Stimulated activated CD4-positive, alpha-beta T cell treated with anti-CD3 and anti-CD28 coated beads, Interleukin-12 subunit alpha, Interleukin-12 subunit beta, amount 100 ng/mL, for 4 hours (primary cell): ENCODE measurements around the gene ZFYVE21.

Source experiments
- DNase-seq: peaks from one replicate; pipeline ENCODE4 v3.0.0-alpha.2; 2020

The ZFYVE21 gene

DNA sequence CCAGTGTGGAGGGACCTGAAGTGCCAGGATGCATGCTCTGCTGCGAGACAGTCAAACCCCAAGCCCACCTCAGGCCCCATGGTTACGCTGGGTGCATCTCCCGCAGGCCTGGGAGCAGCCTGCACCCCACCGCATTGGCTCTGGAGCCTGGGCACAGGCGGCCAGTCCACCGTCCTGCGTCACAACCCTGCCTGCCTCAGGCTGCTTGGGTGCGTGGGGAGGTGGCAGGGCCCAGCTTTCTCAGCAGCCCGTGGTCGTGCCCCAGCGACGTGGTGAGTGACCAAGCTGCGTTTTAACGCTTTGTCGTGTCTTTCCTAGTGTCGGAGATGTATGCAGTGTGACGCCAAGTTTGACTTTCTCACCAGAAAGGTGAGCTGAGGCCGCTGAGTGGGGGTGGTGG is 10.9 kb downstream of the ZFYVE21 start:
- no peak for DNase-seq

DNA sequence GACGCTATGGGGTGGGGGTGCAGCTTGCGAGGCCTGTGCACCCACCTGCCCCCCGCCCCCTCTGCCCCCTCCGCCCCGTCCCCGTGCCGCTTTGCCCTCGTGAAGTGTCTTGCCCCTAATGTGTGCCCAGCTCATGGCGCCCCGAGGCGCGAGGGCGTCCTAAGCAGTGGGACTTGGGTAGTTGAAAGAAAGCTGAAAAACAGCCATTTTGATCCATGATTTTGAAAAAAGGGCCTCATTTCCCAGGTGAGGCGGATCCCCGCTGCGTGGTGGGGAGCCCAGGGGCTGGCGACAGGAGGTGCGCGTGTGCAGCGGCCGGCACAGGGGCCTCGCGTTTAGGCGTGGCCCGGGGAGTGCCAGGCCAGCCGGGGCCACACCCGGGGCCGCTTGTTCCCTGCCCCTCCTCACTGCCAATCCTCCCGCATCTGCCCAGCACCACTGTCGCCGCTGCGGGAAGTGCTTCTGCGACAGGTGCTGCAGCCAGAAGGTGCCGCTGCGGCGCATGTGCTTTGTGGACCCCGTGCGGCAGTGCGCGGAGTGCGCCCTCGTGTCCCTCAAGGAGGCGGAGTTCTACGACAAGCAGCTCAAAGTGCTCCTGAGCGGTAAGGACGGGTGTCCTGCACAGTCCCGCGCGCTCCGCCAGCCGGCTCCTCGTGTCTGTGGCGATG is 11.8 kb downstream of the ZFYVE21 start:
- no peak for DNase-seq

DNA sequence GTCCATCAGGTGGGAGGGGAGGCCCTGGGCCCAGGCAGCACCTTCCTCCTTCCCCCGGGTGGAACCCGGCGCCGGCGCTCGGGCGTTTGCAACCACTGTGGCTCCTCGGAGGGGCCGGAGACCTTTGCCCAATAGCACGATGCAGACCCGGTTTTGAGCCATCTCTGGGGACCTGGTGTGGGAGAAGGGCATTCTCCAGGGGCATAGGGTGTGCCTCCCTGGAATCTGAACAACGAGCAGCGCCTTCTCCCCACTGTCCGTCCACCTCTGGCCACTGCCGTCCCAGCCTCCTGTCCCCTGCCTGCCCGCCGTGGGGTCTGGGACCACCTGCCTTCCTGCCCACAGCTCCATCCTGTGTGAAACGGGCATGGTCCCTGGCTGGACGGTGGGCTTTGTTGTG is 12.5 kb downstream of the ZFYVE21 start:
- no peak for DNase-seq

DNA sequence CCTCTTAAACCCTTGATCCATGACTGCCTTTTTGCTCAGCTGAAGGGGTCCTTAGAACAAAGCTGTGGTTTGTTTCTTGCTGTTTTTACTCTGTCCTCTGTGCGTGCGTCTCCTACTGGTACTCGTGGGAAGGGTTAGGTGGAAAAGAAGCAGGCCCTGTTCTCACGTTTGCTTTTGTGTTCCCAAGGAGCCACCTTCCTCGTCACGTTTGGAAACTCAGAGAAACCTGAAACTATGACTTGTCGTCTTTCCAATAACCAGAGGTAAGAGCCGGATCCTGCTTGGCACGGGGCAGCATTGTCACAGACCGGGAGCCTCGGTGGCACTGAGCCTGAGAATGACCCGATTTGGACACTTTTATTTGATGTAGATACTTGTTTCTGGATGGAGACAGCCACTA is 13.1 kb downstream of the ZFYVE21 start:
- DNase-seq = no peak

DNA sequence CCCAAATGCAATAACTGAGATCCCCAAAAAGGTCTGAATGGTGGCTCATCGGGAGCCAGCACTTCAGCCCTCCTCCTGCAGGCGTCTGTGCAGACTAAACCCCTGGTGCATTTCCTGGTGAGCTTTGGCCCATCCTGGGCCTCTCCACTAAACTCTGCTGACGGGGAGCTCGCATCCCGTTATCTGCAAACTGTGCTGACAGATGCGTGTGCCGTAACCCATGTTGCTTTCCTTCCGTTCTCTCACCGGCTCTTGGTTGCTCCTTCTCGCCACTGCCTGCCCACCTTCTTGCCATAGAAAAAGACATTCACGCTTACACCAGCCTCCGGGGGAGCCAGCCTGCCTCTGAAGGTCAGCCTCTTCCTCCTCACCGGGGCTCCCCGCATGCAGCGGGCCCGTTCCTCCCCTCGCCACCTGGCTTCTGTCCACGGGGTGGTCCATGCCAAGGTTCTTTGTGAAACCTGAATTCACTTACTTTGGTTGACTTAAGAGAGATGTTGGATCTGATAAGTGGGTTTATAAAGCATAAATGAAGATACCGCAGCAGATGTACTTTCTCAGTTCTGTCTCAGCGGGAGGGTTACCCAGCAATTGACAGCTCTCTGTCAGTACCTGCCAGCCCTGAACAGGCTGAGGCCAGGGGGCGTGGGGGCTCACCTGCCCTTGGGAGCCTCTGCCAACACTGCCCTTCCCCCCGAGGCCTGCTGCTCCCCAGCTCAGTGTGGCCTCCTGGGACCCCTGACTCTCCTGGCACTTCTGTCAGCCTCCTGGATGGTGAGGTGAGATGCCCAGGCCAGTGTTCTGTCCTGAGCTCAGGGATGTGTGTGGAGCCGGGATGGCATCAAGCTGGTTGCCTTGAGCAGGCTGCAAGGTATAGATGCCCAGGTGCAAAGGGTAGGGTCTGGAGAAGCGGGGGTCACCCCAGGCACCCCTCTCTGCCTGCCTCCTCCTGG is 14.2 kb downstream of the ZFYVE21 start:
- no peak for DNase-seq

DNA sequence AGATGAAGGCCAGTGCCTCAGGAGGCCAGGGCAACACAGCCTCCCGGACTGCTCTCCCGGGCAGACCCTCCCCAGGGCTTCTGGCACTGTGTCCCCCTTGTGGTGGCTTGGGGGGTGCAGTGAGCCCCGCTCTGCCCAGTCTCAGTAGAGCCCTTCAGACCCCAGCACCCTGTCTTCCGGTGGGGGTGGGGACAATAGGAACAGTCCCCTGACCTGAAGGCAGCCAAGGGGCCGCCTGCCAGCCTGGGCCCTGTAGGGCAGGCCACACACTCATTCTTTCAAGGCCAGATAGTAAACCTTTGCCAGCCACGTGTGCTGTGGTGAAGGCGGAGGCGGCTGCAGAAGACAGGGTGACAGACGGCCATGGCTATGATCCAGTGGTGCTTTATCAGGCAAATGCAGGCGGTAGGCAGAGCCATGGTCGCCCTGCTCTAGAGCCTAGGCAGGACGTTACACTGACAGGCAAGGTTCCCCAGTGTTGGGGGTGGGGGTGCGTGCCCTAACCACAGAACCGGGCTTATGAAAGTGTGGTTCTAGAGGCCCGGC is 15.0 kb downstream of the ZFYVE21 start:
- DNase-seq = no peak

DNA sequence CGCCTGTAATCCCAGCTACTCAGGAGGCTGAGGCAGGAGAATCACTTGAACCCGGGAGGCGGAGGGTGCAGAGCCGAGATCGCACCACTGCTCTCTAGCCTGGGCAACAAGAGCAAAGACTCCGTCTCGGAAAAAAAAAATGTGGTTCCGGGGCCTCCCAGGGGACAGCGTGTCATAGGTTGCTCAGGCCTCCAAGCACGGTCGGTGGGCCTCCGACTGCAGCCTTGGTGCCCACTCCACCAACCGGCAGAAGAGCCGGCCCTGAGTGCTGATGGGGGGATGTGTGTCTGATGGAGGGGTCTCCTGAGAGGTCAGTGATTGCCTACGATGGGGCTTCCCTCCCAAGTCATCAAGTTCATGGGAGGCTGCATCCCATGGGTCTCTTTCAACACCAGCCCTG is 15.9 kb downstream of the ZFYVE21 start:
- no peak for DNase-seq

DNA sequence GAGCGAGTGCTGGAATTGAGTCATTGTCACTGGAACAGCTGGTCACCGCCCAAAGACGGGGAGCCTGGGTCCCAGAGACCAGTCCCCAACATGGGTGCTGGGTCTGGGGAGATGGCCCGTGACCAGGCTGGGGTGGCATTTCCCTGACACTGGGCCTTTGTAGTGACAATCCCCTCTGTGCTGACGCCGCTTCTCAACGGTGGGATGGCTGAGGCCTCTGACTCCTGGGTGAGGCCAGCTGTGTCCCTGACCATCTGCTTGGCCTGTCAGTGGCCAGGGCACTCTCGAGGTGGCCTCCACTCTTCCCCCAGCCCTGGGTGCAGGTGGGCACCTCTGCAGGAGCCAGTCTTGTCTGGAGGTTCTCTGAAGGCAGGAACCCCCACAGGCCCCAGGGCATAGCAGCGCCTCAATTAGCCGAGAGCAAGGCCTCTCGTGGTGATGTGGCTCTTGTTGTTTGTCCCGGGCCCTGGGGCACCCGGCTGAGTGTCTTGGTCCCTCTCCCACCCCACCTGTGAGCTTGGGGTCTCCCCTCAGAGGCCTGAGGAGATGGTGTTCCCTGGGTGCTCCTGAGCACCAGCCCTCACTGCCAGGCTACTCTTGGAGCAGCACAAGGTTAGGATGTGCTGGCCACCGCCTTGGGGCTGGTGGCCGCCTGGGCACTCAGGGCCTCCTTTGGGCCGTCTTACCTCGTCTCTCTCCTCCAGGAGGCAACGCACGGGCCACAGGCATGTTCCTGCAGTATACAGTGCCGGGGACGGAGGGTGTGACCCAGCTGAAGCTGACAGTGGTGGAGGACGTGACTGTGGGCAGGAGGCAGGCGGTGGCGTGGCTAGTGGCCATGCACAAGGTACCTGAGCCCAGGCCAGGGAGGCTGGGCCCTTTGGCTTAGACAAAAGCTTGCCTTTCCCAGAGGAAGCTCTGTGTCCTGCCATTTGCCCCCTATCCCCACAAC is 16.6 kb downstream of the ZFYVE21 start:
- no peak for DNase-seq

DNA sequence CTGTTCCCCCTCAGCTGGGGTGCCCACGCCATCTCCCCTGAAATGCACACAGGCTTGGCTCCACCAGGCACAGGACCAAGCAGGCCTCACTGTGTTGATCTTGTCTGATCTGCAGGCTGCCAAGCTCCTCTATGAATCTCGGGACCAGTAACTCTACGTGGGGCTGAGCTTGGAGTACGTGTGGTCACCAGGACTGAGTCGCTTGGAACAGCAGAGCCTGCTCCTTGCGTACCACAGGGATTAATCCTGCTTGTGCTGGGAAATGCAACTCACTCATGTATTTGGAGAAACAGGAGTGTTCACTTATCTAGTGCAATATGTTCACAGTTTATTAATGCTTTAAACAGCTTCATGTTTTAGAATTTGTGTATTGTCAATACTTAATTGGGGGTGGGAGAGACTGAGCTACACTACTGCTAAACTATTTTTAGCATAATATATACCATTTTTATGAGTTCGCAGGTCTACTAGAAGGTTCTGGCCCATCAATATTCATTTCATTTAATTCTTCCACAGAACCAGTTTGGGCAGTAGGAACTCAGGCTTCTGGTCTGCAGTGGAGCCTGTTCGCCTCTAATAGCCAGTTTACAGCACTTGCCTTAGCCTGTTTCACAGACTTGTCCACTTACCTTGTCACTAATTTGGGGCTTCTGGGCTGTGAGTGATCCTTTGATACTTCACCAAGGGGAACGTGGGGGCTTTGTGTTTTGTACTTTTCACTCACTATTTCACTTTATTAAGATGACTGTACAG is 17.4 kb downstream of the ZFYVE21 start:
- no peak for DNase-seq

DNA sequence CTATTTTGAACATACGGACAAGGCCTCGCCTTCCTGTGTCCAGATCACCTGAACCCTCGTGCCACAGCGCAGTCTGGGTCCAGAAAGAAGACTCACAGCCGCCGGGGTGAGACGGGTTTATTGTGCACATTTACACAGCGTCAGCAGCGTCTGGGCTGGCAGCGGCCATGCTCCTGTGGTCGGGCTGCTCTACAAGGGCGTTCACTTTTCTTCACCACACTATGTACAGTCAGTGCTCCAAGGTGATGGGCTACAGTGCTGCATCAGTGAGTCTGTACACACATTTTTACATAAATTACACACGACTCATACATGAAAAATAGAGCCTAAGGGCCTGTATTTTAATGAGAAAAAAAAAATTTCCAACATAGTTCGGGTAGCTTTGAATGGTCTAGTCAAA is 18.0 kb downstream of the ZFYVE21 start:
- DNase-seq = no peak

DNA sequence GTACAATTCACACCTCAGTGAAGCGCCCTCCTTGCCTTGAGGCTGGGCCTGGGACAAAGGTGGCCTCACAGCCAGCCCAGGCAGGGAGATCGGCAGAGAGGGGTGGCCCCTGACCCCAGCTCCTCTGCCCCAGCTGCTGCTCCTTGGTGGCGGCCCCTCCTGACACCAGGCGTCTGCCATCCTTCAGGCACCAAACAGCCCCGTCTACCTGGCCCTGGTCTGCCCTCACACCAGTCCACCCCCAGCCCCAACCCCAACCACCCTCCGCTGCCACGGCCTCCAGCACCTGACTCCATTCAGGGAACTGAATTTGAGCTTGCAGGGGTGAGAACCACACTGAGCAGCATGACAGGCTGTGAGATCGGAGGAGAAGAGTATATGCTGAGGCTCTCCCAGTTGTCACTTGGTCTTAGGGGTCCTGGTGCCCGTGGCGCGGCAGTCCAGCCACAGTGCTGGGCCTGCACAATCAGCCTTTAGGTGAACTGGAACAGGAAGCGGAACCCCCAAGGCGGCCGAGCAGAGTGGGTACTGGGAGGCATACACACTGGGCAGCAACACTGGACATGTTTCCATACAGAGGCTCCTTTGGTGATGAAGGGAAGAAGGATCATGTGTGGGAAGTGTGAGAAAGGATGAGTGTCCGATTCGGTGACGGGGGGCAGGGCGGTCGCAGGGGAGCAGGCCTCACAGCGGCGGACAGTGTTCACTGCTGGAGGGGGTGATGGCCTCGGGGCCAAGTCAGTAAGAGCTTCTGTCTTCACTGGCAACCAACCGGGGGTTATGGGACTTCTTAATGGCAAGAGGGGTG is 18.7 kb downstream of the ZFYVE21 start:
- DNase-seq = no peak

DNA sequence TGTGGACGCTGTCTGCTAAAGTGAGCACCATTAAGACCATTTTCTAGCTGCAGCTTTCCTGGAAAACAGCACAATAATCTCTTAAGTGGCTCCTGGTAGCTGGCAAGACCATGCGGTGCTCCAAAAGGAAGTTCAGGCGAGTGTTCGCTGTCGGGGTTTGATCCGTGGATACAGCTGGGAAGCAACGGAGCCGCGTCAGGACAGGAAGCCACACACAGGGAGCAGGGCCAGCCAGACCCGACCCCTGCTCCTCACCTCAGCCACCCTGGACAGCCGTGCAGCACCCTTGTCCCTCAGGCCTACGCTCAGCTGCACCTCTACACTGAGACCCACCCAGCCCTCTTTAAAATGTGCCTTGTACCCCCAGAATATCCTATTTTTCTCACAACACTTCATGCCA is 19.4 kb downstream of the ZFYVE21 start:
- DNase-seq = no peak

DNA sequence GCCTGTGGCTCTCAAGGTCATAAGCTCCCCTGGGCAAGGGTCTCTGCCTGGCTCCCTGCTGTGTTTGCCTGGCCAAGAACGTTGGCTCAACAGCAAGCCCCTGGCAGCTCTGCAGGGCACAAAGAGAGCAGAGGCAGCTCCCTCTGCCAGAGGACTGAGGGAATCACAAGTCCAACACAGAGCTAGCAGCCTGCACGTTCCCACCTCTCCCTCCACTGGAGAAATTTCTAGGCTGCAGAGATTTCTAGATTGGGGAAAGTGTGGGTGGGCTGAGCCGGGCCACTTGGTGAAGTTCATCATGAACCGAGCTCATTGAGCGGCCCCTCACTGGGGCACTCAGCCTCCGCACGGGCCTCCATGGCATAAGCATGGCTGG is 19.8 kb downstream of the ZFYVE21 start:
- DNase-seq = no peak

DNA sequence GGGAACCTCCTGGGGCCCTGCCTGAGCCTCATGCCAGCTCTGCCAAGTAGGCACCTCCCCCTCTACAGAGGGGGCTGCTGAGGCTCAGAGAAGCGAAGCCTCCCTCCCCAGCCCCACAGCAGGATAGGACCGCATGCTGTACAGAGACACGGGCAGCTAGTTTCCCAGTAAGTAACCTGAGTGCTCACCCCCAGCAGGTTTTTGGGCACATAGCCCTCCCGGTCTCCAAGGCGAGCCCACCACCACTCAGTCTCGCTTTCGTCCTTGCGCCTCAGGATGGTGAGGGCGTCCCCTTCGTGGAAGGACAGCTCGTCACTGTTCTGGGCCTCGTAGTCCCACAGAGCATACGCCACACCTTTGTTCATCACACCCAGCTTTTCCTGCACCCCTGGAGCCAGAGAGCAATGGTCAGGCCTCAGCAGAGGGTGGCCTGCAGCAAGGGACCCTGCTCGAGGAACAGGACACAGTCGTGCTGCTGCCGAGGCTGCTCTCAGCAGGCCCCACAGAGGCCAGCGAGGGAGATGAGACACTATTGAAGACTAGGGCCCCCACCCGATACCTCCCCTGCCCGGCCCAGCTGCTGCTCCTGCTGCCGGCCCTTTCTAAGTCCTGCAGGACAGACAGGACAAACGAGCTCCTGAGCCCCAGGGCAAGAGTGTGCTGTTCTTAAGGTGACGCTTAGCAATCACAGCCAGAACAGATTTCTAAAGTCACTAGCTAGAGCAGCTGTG is 20.4 kb downstream of the ZFYVE21 start:
- DNase-seq = no peak

DNA sequence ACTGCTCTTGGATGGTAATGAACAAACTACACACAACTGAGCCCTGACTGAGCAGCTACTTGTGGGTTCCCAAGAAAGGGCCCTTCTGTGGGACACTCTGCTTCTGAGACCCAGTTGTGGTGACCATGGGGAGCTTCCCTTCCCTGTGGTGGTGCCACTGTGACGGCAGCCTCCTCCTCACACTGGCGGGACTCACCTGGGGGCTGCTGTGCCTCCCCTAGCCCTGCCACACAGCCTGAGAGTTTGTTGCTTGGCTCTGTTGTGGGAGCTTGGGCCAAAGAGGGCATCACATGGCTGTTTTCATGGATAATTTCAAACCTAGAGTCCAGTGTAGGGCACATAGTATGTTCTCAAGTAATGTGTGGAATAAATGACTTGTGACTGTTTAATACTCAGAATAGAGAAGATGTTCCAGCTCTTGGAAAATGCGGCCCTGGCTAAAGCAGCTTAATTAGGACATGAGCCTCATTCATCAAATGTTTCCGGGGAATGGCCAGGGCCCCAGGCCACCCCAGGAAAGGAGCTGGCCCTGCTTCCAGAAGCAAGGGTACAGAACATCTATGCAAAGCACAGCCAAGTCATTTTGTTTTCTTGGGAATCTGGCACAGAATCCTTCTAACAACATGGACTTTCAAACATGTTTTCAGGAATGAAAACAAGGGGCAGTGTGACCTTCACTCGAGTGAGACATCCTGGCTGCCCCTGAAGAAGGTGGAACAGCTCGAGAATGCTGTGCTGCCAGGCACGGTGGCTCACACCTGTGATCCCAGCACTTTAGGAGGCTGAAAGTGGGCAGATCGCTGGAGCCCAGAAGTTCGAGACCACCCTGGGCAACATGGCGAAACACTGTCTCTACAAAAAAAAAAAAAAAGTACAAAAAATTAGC is 21.2 kb downstream of the ZFYVE21 start:
- no peak for DNase-seq

DNA sequence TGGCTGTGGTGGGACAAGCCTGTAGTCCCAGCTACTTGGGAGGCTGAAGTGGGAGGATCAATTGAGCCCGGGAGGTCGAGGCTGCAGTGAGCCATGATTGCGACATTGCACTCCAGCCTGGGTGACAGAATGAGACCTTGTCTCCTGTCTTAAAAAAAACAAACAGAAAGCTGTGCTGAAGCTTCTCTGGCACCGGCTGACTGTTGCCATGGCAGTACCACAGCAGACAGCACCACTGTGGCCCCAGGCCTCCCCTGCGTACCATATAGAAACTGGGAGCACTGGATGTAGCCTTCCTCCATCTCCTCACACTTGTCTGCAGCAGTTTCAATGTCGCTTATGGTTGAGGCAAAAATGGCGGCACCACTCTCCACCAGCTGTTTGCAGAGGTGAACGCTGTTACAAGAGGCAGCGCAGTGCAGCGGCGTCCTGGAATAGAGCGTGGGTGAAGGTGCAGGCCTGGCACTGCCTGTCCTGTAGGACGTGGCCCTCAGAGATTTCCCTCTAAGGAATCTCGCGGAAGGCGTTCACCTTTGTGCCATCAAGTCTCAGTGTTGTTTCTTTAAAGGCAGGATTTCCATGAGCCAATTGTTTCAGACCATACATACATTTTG is 21.9 kb downstream of the ZFYVE21 start:
- DNase-seq = no peak

DNA sequence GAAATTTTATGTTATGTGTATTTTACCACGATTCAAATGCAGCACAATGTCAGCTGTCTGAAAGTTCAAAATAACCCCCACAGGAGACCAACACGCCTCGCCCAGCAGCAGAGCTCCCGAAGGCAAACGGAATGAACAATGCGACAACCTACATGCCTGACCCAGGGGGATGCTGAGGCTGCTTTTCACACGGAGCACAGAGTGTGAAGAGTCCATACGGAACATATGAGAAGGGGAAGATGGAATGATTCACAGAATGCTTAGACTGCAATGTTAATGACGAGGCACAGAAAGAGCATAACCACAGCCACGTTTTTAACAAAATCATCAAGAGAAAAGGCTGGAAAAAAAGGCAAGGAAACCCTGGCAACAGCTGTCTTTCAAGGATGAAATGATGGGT is 22.6 kb downstream of the ZFYVE21 start:
- DNase-seq = no peak

DNA sequence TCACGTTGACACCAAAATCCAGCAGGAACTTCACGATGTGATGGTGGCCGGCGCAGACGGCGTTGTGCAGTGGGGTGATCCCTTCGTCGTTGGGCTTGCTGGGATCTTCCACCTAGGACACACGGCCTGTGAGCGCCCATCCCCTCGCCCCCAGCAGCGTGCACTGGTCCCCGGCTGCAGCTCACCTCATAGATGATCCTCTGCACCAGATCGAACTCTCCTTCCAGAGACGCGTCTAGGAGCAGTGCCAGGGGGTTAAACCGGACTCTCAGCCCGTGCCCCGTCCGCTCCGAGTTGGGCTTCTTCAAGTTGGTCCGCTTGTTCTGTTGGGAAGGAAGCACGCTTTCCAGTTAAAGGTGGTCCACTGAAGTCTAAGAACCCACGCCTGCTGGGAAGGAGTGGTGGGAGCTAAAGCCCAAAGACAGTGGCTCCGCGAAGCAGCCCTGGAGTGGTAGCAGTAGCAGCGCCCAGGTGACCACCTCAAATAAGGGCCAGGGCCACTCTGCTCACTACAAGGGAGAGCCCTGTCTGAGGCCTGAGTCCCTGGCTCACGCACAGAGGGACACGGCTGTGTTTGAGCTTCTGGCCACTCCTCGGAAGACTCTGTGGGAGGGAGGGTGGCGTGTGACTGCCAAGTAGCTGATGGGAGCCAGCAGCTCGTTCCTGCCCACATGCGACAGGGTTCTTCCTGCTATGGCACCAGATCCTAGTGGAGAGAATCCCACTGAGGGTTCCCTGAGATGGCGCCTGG is 23.3 kb downstream of the ZFYVE21 start:
- no peak for DNase-seq
